Retina (tissue), 1 donor: ENCODE results near the gene SEMA3G.

Experiments
- DNase-seq: peaks from one replicate; pipeline ENCODE4 v3.0.0-alpha.2; 2016

The SEMA3G gene

DNA sequence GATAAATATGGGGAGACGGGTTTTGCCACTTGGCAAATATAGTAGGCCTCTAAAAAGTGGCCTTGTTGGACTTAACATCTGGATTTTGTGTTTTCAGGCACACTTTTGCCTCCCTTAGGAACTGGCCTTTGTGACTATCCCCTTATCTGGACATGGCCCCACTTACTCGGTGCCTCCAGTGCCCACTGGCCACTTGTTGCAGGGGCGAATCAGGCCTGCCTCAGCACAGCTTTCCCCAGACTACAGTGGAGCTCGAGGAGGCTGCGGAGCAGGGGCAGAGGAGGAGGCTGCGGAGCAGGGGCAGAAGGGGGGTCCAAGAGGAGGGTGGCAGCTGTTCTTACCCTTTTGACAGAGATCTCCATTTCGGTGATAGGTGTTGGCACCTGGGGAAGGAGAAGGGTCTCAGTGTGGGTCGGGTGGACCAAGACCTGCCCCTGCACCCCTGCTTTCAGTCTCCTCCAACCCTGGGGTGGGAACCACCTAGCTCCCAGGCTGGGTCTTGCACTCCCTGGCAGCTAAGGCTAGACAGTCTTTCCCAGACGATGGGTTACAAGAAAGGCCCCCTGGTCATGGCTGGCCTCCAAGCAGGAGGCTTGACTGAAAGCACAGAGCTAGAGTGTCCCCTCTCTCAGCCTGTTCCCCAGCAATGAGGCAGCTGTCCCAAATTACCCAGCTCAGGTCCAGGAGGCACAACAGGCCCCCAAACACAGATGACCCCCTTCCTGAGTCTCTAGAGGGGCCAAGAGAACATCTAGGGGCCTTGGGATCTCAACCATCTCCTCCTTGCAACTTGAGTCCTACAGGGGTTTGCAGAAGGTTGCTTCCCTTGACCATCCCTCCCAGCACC lies 6.1 kb downstream of the SEMA3G start:
- DNase-seq: no peak

DNA sequence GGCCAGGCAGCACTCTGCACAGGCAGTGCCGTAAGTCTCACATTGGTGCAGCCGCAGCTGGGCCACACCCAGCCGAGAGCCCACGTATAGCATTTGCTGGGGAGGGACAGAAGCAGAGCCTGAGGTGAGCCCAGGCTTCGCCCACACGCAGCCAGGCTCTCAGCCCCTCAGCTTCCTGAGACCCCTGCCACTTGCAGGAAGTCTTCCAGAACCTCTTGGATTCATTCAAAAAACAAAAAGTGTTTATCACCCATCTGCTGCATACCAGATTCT lies 6.9 kb downstream of the SEMA3G start:
- DNase-seq: no peak

DNA sequence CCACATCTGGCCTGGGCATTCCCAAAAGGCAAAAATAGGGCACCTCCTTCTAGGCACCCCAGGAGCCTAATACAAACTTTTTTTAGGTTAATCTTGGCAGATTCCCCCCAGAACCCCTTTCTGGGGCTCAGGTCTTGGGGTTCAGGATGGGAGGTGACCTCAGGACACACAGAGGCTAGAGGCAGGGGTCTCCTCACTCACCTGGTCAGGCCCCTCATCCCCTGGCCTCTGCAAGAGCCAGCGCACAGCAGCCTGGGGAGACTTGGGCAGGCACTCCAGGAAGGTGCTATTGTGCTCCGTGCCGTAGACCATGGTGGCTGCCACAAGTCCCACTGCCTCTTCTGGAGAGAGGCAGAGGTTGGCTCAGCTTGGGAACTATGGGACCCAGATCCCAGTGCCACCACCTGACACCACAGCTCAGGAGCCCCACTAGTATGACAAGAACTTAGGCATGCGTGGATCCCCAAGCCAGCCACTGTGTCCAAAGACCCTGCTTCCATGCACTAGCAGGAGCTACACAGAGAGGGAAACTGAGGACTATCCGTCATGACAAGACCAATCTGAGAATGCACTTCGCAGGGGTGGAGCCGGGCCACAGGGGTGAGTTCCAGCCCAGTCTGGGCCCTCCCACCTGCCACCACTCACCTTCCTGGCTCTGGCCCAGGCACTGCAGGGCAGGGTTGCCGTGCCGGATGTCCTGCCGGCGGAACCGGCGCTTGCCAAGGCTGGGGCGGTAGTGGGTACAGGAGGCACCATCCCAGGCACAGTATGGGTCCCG lies 7.4 kb downstream of the SEMA3G start:
- no peak for DNase-seq

DNA sequence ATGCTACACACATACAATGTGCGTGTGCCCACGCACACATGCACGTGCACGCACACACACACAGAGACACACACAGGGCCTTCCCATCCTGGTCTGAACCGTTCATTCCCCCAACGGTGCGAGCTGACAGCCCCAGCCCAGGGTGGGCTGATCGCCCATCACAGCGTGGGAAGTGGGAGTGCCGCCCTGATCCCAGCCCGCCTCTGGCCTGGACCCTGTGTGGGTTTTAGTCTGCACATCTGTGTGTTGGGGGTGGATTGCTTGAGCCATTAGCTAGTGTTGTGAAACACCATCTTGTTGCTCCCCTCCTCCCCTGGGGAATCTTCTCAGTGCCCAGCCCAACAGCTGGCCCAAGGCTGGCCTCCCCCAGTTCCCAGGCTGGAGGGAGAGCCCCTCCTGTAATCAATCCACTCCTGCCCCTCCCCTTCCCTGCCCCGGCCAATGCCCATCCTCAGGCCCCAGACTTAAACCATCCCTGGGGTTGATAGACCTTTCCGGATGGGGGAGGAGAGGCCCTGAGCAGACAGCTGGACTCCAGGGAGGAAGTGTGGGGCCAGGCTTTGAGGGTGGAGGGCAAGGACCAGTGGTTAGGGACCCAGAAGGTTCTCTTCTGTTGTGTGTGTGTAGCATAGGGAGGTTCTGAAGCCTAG lies 8.3 kb downstream of the SEMA3G start:
- peak; percentile 26 for DNase-seq

DNA sequence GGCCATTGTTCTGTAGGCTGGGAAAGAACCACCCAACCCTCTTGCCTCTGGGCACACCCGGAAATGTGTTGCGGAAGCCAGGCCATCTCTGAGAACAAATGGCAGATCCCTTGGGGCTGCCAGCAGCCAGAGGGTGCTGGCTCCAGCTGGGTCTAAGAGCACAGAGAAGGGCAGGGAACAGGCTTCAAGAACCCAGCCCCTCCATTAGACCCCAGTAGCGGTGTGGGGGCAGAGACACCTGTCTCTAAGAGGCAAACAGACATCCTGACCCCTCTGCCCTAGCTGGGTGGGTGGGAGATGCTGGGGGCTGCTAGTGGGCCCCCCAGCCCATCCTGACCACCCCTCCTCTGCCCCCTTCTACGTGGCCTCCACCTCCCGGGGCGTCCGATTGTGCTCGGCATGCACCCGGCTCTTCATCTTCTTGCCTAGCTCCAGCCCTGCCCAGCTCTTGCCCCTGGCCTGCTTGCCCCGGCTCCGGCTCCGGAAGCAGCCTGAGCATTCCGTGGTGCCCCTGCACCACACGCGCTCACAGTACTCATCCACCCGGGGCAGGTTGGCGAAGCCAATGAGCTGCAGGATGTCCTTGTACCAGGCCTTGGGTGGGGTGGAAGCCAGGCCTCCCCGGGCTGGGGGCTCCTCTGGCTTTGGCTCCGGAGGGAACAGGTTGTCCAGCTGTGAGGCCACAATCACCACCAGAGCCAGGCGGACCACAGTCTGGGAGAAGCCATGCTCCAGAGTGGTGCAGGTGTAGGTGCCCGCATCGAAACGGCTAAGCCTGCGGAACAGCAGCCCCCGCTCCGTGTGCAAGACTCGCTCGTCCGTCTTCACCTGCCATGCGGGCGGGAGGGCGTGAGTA lies 9.4 kb downstream of the SEMA3G start:
- DNase-seq: no peak

DNA sequence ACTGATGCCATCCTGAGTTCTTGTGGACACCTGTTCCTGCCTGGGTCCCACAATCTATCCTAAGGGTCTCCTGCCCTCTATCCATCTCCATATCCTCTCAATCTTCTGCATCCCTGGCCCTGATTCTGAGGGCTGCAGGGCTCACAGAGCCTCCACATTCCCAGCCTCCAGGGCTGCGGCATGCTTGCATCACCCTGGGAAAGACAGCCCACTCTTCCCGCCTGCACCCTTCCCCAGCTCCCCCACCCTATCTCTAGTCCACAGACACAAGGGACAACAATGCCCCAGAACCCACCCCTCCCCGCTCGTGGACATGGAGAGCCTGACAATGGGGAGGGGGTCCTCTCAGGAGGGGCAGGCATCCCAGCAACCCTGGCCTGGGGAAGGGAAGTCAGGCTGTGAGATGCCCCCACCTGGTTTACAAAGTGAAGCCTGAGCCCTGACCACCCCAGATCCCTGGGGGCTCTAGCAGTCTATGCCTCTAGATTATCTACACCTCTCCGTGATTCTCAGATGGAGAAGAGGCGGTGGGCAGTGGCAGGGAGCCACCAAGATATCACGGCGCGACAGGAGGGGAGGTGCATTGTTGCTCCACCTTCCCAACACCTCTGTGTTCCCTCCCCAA lies 10.3 kb downstream of the SEMA3G start:
- DNase-seq: peak; percentile 4

DNA sequence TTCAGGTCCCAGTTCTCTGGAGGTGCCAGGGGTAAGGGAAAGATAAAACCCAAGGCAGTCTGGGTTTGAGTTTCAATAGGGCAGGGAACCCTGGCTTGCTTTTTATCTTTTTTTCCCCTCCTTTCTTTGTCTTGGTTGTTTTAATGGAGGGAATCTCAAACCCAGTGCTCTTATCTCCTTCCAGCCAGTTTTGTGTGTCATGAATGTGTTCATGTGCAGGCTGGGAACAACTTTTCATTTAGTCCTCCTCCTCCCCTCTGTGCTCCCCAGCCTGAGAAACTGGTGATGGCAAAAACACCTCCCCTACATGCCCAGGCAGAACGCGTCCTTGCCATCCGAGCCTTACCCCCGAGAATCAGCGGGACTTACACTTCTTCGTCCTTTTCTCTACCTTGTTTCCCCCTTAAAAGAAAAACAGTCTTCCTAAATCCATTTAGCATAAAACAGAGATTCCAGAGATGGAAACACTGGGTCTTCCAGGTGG lies 10.9 kb downstream of the SEMA3G start:
- no peak for DNase-seq

DNA sequence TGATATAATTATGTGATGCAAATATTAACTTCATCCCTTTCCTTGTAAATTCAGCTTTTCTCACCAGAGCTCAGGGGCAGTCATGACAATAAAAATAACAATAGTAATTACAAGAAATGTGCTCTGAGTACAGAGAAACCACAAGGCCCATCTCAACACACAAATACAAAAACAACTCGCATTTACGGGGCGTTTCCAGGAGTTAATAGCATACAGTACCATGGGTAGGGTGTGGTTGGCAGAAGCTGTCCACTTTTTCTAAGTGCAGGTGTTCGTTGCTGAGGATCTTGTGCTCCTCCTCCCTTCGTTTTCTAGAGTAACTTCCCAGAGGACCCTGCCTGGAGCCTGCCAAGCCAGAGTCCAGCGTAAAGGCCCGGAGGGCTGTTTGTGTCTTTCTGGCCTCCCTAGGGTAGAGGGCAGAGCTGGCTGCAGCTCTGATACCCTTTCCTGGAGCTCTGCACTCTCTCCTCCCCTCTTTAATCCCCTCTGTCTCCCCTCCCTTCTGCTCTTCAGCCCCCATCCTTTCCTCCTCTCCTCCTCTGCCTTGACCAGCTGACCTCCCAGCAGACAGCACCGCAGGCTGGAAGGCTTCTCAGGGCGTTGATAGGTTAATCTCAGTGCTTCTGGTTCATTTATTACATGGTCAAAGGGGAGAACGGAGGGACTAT lies 11.4 kb downstream of the SEMA3G start:
- DNase-seq: peak; percentile 59

DNA sequence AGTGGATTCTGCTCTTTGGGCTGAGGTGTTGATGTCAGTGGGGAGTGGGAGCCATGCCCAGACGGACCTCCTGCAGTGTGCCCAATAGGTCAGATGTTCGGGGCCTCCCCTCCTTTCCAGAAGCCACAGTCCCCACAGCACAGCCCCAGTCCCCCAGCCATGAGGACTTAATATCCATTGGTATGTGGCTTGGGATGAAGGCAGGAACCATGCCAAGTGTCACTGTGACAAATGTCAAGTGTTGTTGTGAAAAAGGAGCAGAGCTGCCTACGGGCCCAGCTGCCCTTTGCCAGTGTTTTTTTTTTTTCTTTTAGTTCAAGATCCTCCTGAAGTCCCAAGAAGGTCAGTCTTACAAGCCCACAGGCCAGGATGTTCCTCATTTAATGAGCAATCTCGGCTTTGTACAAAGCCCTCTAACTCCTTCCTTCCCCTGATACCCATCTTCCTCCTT lies 12.2 kb downstream of the SEMA3G start:
- DNase-seq: no peak

DNA sequence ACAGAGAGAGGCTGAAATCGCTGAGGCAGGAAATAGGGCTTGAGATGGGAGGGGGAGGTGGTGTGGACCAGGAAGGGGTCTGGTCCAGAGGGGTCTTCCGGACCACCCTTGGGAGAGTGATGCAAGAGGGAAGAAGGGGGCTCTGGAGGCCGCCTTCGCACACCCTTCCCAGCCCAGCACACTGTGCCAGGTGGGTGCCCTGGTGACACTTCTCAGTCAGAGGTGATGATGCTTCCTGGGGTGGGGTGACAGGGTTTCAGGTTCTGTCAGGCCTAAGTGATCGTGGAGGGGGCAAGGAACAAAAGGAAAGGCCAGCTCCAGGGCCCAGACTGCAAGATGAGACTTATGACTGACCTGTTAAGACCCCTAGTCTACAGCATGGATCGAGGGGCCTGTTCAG lies 12.7 kb downstream of the SEMA3G start:
- no peak for DNase-seq

DNA sequence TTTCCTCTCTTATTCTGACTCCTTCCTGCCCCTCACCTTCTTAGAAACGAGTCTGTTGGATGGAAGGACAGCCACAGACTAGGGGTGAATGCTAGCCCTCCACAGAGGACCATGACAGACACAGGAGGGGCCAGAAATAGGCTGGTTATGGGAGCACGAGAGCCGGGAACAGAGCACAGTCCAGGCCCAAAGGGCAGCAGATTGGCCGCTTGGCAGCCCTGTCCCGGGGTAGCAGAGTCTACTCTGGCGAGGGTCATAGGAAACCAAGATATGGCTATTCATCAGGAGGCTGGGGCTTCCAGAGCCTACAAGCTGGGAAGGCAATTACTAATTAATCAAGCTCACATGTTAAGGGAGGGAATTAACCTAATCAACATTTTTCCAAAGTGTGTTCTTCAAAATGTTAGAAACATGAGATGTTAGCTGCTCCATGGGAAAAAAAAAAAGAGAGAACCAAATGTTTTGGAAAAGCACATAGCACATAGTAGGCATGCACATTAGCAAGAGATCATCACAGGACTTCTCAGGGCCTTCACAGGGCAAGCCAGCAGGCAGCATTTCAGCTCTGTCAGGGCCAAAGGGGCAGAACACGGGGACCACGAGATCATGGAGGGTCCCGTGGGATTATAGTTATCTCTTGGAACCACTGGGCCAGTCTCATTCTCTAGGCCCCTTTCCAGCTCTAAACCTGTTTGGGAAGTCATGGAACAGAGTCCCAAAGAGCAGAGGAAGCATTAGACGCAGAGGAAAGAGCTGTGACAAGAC lies 13.3 kb downstream of the SEMA3G start:
- no peak for DNase-seq

DNA sequence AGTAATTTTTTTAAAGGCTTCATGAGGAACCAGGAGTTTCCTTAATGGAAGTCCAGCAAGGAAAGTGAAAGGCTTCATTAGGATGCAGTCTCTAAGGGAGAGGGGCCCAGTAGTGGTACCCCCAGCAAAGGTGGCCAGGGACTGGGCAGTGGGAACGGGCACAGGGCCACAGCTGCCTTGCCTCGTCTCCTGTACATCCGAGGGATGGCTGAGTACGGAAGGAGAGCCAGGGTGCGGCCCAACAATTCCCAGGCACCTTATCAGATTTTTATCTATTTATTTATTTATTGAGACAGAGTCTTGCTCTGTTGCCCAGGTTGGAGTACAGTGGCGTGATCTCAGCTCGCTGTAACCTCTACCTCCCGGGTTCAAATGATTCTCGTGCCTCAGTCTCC lies 14.5 kb downstream of the SEMA3G start:
- DNase-seq: no peak

DNA sequence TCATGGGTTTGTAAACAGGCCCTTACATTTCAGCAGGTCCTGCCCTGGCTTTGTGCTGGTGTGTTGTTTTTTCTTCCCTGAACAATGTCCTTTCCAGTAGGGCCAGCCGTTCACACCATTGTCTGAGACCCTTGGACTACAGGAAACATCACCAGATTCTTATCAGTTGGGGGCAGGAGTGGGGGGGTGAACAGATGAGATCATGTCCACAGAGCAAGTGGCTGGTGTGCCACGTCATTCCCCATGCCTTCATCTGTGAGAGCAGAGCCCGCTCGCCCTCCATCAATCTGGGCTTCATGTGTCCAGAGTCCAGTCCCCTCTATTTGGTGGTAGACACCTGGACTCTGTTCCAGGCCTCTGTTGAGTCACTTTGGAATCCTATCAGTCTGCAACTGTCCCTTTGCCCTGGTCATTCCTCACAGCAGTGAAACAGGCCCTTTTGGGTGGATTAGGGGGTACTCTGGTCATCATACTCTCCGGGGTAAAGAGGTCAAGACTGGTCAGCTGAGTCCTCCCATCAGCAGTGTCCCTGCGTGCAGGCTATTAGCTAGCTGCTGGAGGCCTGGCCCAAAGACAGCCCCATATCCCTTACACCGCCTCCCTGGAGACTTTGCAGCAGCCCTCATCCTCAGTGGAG lies 15.0 kb downstream of the SEMA3G start:
- no peak for DNase-seq

DNA sequence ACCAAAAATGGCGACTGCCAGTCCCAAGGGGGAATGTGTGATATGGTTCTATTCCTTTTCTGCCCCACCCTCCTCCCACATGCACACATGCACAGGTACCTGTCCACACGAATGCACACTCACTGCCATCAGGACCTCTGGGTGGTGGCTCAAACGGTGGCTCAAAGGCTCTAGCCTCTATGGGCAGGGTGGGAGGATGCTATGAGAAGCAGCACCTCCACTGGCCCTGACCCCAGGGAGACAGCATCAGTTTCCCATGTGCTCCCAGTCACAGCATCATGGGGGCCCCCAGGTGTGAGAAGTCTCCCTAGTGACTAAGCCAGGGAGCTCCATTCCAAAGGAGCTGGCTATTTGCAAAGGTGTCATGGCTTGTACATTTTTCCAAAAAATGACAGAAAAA lies 15.9 kb downstream of the SEMA3G start:
- DNase-seq: no peak

DNA sequence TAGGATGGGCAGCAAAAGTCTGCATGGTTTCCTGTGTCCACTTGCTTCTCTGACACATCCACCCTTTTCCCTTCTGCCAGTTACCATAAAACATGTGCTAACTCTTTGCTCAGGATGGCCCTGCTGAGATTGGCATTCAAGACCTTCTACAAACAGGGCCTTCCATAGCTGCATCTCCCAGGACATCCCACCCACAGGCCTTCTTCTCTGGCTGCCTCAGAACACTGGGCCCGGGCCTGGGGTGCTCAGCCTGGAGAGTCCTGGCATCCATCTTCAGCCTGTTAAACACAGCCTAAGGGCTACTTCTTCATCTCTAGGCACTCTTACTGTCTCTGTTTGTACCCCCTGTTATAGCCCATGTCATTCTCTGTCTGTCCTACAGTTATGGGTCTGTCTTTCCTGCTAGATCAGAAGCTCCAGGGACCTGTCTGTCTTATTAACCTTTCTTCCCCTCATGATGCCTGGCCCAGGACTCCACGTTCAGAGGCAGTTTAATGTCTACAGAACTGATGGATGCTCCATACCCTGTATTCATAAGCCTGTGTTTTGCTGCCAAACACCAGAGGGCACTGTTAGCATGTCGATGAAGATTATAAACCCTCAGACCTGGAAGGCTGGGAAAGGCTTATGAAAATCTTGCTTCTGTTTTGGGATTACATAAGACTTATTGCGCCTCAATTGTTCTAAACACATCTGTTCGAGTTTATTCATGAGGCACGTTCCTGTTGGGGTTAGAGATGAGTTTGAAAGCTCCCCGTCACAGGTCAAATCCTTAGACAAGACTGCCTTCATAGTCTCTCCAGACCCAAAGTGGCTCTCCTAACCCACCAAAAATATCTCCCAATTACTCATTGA lies 16.5 kb downstream of the SEMA3G start:
- DNase-seq: peak; percentile 69

DNA sequence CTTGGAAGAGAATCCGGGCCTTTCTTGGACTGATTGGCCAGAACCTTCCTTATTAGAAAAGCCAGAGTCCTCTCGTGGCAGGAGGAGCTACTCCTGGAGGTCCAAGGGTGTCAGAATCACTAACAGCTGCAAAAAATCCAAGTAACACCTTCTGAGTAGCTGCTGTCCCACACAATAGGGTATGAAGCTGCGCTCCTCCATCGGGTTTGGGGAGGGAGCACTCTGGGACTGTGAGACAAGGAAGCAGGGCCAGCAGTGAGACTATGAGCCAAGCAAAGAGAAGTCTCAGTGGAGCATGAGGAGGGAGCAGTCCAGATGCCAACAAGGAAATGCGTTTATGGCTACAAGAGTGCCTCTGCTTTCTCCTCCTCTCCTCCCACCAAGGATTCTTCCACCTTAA lies 21.7 kb downstream of the SEMA3G start:
- no peak for DNase-seq

DNA sequence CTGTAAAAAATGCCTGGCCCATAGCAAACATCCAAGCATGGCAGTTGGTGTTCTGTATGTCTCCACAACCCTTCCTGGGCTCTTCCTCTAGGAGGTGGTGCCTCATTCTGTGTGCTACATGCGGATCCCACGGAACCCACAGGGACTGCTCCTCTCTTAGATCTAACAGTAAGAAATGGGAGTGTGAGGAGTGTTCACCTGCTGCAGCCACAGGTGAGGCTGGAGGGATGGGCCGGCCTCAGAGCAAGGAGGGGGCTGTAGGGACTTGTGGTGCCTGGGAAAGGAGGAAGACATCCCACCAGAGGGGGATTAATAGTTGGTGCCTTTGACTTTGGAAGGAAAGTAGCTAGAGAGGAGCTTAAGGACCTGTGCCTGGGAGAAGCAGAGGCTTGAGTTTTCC lies 22.2 kb downstream of the SEMA3G start:
- DNase-seq: no peak

DNA sequence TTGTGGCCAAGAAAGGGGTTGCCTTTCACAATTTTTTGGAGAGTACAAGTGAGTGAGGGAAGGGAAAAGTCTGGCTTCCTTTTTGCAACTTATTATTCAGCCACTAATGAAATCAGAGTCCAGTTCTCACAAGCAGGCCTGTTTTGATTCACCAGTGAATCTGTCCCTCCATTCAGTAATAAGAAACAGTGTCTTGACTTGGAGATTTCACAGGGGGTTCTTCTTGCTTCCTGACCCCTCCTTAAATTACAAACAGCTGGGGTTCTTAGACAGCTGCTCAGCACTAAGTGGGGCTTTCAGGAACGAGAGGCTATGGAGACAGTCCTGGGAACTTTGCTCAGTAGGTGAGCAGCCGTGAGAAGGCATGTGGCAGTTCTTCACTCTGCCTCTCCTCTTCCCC lies 24.5 kb downstream of the SEMA3G start:
- no peak for DNase-seq

DNA sequence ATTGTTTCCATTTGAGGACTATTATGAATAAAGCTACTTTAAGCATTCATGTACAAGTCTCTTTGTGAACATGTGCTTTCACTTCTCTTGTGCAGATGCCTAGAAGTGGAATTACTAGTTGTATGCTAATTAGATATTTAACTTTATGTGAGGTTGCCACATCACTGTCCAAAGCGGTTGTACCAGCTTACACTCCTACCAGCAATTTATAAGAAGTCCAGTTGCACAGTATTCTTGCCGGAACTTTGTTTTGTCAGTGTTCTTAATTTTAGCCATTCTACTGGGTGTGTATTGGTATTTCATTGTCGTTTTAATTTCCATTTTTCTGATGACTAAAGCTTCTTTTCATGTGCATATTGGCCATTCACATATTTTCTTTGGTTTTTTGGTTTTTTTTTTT lies 29.1 kb downstream of the SEMA3G start:
- DNase-seq: no peak

DNA sequence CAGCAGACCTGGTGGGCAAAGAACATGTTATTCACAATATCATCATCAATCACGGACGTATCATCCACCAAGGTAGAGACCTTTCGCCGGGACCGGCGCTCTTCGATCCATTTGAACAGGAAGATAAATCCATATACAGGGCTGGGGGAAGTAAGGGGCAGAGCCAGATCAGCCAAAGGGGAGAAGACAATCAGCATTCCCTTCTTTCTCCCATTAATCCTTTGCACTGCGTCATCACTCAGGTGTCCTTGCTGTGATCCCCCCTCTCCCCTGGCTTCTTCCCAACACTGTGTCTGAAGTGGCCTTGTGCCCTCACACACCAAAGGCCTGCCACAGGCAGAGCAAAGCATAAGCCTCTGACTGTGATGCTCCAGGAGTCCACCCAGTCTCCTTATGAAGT lies 36.4 kb downstream of the SEMA3G start:
- no peak for DNase-seq
